GM18858 (cell line): Measurements from ENCODE around the gene CEP72.
"Not testable (repeated sequence)": the region's sequence is repeated elsewhere in the genome, so short reads cannot be mapped to it uniquely, and the experiment has no call there.

Source experiments
- ATAC-seq: cut with Tn5 transposase; IDR thresholded peaks from one replicate; pipeline ENCODE4 v1.9.1; 2021; ENCODE audit not compliant: unreplicated experiment

The CEP72 gene

DNA sequence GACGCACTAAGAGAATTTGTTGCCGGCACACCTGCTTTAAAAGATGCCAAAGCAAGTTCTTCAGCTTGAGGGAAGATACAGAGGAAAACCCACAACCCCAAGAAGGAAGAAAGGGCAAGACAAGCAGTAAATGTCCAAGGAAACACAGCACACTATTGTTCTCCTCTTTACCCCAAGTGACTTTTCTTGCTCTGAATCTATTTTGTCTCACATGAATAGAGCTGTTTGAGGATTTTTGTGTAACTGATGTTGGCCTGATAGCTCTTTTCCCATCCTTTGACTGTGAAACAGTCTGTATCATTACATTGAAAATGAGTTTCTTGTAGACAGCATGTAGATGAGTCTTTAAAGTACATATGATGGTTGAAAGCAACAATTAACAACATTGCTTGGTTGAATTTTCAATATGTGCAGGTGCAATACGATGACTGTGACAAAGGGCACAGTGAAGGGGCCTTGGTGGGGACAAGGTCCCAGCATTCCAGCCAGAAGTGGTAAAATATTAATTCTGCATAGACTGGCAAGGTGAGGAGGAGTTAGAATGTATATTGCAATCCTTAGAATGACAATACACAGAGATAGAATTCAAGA is 16.8 kb upstream of the CEP72 start:
- no peak for ATAC-seq

DNA sequence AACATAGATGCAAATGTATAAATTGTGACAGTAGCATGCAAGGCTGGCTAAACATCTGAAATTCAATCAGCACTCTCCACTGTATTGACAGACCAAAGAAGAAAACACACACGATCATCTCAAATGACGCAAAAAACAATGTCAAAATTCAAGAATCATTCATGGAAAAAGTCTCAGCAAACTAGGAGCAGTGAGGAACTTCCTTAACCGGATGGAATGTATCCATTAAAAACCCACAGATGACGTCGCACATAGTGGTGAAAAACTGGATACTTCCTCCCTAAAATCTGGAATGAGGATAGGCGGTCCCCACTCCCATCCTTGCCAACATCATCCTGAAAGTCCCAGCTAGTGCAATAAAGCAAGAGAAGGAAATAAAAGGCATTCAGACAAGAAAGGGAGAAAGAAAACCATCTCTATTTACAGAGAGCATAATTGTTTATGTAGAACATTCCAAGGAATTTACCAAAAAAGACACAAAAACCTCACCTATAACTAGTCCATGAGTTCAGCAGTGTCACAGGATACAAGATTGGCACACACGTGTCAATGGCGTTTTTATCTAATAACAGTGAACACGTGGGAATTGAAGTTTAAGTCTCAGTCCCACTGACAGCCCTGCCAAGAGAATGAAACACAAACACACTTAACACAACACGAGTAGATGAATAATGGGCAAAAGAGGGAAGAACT is 14.1 kb upstream of the CEP72 start:
- no peak for ATAC-seq

DNA sequence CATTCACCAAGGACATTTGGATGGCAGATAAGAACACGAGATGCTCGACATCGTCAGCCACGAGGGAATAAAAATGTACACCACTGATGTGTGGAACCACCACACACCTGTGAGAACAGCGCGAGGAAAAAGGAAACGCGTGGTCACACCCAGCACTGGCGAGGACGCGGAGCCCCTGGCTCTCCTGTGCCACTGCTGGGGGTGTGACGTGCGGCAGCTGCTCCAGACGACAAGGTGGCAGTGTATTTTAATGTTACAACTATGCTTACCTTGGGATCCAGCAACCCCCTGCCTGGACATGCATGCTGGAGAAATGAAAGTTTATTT is 13.6 kb upstream of the CEP72 start:
- no peak for ATAC-seq

DNA sequence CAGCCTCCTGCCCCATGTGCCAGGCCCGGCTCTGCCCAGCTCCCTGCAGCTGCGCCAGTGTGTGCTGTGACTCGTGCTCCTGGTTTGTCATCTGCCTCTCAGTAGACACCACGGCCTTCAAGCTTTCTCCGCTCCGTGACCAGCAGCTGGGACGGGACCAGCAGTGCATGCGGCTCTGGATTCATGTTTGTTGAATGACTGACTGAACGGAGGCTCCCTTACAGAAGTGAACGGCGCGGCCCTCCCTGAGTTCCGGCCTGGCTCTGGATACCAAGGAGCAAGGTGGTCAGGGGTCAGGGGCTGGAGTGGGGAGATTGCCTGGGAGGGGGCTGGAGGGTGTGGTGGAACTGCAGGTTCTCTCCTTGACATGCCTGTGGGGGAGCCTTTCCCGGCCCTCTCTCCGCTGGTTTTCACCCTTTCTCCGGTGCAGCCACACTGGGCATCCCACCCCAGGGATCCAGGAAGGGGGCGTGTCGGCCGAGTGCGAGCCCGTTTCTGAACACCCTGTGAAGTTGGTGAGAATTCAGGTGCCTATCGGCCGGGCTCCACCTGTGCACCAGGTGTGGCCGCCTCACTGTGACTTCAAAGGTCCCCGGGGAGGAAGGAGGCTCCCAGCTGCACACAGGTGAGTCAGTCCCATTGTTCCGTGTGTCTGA is 11.1 kb upstream of the CEP72 start:
- no peak for ATAC-seq

DNA sequence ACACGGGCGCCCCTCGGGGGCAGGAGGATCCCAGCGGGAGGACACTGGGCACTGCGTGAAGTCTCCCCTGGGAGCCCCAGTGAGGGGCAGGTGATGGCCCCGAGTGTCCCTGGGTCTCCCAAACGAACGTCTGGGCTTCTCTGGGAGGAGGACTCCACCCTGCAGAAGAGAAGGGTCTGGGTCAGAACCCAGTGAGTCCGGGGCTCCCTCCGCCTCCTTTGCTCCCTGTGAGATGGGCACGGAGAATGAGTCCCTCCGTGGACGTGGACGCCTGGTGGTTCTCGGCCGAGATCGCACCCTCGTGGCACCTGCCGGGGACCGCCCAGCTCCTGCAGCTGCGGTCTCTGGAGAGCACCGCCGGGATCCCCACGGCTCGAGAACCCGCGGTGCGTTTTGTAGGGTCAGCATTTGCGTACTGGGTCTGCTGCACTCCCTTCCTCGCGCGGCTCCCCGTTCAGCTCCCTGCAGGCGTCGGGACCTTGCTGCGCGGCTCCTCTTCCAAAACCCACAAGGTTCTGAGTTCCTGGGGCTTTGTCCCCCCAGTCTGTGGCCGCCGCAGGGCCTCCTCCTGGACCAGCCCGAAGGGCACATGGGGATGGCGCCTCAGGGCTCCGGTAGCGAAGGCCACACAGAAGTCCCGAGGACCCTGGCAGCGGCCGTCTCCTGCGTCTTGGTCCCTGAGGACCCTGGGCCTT is 10.2 kb upstream of the CEP72 start:
- no peak for ATAC-seq

DNA sequence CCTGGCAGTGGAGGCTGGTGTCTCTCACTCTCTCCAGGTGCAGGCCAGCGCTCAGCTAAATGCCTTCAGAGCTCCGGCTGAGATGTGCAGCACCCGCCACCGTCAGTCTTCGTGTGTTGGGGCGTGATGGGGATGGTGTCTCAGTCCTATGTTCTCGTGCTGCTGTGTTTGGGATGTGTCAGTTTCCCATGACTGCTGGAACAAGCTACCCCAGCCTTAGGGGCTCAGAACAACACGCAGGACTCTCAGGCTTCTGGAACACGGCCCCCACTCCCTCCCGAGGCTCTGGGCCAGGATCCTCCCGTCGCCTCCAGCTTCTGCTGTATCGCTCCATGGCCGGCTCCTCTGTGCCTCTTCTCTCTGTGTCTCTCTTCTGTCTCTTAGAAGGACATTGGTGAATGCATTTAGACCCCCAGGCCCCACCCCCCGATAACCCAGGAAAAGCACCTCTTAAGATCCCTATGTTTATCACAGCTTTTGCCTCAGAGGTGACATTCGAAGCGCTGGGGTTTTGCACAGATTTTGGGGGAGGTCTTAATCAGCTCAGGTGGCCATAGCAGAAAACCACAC is 9.6 kb upstream of the CEP72 start:
- no peak for ATAC-seq

DNA sequence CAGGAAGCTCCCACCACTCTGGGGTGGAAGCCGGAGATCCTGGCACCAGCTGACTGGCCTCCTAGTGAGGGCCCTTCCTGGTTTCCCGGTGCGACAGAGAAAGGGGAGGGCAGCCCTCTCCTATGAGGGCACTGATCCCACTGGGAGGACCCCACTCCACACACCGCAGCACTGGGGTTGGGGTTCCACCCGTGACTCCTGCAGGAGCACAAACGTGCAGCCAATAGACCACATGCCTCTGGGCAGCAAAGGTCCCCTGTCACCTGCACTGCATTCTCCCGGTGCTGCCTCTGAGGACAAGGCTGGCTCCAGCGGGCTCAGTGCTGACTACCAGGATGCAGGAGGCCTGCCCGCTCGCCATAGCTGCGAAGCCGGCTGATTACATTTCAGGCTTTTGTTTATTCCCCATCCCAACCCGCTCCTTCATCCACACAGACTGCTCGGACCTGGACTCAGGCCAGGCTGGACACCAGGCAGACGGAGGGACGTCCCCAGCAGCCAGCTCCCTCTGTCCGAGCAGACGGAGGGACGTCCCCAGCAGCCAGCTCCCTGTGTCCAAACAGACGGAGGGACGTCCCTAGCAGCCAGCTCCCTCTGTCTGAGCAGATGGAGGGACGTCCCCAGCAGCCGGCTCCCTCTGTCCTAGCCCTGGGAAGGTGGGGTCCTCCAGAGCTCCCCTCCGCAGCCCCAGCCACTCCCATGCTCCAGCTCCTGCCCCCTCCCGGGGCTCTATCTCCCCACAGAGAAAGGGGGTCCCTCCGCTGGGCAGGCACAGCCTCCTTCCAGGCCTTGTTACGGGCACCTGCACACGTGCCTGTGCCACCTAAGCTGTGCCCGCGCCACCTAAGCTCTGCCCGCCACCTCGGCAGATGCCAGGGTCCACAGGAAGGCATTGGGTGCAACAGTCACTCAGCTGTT is 8.8 kb upstream of the CEP72 start:
- no peak for ATAC-seq

DNA sequence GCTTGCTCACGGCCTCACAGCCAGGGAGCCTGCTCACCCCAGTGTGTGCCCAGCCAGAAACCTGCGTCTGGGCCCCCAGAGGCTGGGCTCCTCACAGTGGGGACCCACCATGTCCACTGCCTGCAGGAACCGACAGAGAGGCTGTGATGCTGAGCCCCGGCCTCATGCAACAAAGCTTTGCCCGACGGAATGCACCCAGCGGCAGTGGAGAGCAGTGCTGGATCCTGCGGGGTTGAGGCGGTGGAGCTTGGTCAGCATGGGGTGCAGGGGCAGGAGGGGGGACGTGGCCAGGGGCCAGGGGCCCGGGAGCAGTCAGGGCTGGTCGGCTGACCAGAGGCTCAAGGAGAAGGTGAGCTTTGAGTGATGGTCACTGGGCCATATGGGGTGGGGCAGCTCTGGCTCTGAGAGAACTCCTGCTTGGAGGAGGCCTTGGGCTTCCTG is 7.7 kb upstream of the CEP72 start:
- no peak for ATAC-seq

DNA sequence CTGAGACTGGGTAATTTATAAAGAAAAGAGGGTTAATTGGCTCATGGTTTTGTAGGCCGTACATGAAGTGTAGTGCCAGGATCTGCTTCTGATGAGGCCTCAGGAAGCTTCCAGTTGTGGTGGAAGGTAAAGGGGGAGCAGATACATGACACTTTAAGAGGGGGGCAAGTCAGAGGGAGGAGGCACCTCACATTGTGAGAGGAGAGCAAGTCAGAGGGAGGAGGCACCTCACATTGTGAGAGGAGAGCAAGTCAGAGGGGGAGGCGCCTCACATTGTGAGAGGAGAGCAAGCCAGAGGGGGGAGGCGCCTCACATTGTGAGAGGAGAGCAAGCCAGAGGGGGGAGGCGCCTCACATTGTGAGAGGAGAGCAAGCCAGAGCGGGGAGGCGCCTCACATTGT is 7.0 kb upstream of the CEP72 start:
- ATAC-seq = not testable (repeated sequence)

DNA sequence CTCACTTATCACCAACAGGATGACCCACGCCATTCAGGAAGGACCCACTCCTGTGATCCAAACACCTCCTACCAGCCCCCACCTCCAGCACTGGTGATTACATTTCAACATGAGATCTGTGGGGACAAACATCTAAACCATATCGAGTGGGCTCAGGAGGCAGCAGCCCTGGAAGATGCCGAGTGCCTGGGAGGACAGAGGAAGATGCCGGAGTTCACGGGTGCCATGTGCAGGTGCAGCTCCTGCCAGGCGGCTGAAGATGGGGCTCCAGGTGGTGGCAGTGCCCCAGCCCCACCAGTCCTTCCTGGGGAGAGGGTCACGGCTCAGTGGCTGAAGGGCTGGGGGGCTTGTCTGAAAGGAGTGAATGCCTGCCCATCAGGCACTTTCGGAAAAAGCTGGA is 6.1 kb upstream of the CEP72 start:
- no peak for ATAC-seq

DNA sequence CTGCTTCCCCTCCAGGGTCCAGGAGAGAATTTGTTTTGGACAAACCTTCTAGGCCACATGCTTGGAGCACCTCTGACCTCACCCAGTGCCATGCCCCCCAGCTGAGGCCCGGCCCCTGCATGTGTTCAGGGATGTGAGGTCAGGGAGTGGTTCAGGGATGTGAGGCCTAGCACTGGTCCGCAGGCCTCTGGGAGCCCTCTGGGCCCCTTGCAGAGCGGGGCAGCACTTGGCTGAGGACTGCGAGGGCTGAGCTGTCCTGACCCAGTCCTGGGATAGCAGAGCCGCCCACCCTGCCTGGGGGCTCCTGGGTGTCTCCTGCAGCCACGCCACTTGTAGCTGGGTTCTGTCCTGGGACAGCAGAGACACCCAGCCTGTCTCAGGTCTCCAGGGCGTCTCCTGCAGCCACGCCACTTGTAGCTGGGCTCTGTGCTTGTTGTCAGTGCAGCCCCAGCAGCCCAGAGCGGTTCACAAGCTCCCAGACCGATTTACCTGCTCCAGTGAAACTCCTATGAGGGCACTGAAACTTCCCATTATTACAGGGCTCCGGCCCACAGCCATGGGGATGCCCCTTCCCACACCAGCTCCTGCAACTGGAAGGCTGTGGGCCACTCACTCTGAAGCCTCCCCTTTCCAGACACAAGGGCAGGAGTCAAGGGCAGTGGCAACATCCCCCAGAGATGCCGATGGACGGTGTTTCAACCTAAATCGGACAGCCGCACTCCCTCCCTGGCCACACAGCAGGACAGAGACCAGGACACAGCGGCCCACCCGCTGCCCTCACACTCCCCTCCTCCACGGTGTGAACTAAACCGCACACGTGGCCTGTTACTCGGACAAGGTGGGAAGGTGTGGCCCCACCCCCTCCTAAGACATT is 5.4 kb upstream of the CEP72 start:
- no peak for ATAC-seq

DNA sequence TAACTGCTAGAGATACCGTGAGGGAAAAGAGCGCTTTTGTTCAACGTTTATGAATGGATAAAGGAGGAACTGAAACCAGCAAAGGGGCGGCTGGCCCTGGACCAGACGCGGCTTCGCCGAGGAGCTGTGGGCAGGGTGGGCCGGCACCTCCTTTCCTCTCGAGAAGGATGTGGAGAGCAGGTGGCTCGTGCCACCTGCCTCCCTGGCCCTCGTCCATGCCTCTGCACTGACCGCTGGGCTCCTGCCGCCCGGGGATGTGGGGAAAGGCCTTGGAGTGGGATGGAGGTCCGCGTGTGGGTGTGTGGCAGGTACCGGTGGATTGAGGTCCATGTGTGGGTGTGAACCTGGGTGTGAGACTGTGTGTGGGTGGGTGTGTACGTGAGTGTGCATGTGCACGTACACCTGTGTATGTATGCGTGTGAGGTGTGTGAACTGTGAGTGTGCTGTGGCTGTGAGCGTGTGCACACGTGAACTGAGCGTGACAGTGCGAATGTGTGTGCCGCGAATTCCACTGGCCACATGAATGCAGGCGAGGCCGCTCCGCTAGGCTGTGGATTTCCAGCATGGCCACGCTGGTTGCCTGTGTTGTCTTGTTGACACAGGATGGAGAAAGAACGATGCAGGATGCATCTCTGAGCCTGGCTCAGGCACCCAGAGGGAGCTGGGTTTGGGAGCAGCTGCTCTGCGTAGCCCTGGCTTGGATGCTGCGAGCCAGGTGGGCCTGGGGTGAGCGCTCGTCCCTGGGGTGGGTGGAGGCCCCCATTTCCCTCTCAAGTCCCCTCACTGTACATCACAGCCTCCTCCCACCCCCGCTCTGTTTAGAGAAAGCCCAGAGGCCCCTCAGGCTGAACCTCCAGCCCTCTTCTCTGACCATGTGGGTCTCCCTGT is 4.4 kb upstream of the CEP72 start:
- ATAC-seq = peak; percentile 47

DNA sequence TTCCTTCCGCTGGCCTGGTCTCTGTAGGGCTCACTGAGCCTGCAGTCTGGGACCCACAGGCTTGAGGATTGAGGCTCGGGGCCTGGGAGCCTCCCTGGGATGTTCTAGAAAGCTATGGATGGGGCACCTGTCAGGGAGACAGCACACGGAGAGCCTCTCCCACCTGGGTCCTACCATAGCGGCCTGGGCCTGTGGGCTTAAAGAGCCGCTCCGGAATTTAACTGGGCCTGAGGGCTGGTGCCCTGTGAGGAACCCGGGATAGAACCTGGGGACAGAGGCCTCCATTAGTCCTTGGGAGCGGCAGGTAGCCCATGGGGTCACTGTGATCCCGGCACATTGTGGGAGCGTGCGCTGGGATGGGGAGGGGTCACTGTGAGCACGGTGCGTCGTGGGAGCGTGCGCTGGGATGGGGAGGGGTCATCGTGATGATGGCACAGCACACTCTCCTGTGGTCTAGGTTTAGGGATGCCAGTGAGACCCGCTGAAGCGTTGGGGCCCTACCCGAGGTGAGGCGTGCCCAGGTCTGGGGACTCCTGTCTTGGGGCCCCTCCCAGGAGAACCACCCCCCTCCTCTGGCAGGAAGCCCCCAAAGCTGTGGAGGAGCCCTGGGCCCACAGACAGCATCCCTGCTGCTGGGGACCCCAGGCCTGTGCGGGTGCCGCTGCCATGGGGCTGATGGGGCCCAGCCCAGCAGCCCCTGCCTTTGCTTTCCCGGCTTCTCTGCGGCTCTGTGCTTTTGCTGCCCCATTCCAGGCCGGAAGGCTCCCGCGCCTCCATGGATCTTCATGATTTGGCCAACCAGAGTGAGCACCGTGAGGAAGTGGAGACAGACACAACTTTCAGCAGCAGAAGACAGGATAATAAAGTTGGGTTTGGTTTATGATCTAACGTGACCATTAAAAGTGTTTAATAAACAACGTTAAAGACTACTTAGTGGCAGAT is 3.4 kb upstream of the CEP72 start:
- ATAC-seq = no peak

DNA sequence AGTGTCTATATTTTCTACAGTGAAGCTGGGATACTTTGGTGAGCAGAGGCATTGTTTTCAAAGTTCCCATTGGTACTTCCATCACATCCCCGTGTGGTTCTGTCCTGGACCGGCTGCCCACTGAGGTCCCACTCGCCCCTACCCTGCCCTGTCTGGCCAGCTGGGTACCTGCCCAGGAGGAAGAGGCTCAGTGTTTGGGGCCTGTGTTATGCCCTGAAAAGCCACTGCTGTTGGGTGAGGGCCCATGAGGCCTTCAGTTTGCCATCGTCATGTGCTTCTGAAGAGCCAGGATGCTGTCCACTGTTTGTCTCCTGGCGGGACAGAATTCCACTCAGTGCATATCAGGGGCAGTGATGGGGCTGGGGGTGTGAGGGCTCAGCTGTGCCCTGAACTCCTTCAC is 2.6 kb upstream of the CEP72 start:
- ATAC-seq = no peak

DNA sequence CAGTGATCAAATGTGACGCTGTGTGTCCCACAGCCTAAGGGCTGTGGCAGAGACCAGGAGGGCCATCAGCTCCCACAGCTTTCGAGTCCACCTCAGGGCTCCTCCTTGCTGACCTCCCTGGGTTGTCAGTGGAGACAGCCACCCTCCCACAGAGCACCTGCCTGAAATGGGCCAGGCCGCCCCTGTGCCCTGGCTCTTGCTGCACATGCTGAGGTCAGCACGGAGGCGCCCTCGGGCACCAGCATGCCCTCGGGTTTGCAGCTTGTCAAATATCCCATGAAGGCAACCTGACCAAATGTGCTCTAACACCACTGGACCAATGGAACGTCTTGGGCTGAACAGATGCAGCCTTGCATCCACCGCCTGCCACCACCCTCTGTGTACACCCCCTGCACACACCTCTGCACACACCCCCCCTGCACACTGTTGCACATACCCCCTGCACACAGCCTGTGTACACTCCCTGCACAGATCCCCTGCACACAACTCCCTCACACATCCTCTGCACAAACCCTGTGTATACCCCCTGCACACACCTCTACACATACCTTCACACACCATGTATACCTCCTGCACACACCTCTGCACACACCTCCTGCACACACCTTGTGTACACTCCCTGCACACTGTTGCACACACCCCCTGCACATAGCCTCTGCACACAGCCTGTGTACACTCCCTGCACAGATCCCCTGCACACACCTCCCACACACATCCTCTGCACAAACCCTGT is 2.0 kb upstream of the CEP72 start:
- no peak for ATAC-seq

DNA sequence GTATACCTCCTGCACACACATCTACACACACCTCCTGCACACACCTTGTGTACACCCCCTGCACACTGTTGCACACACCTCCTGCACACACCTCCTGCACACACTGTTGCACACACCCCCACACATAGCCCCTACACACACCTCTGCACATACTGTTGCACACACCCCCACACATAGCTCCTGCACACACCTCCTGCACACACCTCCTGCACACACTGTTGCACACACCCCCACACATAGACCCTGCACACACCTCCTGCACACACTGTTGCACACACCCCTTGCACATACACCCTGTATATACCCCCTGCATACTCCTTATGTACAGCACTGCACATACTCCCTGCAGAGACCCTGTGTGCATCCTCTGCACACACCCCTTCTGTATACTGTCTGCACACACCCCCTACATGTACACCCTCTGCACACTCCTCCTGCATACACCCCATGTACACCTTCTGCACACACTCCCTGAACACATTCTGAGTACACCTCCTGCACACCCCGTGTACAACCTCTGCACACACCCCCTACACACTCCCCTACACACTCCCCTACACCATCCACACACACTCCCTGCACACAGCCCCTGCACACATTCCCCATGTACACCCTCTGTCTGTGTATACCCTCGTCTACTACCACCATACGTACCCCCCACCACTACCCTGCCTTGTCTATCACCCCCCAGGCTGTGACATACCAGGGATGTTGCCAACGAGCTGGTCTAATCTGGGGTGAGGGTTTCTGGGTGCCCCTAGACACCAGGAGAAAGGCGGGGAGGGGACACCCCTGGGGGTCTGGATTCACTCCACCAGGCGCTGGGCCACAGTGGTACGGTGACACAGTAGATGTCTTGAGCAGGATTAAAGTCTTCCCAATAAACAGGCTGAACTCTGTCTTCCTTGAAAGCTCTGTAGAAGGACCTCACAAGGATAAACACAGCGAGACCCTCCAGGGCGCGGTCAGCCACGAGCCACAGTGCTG is 1.1 kb upstream of the CEP72 start:
- ATAC-seq = no peak
